Upper lobe of left lung (tissue), 6 donors: ENCODE measurements around the gene BOD1. TPM values are rescaled to one million over a fixed set of nuclear protein-coding genes. Genes with fewer than 3 reads are reported as not detected.

Source experiments
- ATAC-seq, 2 donors: fragments of 200-7000 bp; cut with Tn5 transposase; one replicate each; pipeline ENCODE4 v1.9.1; 2022; ENCODE audit warnings: mild to moderate bottlenecking in 2 of 2, moderate library complexity in 2 of 2; ENCODE audit not compliant: low FRiP score in 2 of 2
- DNase-seq, 2 donors: peaks; one replicate each; pipeline ENCODE4 v3.0.0-alpha.2; 2019 to 2020
- H3K27ac ChIP-seq, 4 donors: fragments of 200-600 bp; sonication (generic); one replicate each; pipeline ENCODE4 v1.5.1; 2016 to 2019
- H3K27me3 ChIP-seq, 4 donors: fragments of 200-600 bp; sonication (generic); one replicate each; pipeline ENCODE4 v1.5.1; 2017 to 2019
- H3K36me3 ChIP-seq, 4 donors: fragments of 200-600 bp; sonication (generic); one replicate each; pipeline ENCODE4 v1.5.1; 2016 to 2019
- H3K4me1 ChIP-seq, 4 donors: fragments of 200-600 bp; sonication (generic); one replicate each; pipeline ENCODE4 v1.5.1; 2018 to 2019
- H3K4me3 ChIP-seq, 4 donors: fragments of 200-600 bp; sonication (generic); one replicate each; pipeline ENCODE4 v1.5.1; 2017 to 2019; ENCODE audit warnings: mild to moderate bottlenecking in 2 of 4, moderate library complexity in 1 of 4
- H3K9me3 ChIP-seq, 4 donors: fragments of 200-600 bp; sonication (generic); one replicate each; pipeline ENCODE4 v1.5.1; 2018 to 2019
- EP300 ChIP-seq, 4 donors: sonication (generic); formaldehyde crosslinking; IDR thresholded peaks; one replicate each; pipeline ENCODE4 v1.5.1; 2017; ENCODE audit warnings: antibody characterized with exemption in 4 of 4, control low read depth in 2 of 4
- POLR2A ChIP-seq, 4 donors: fragments of 450-650 bp; IDR thresholded peaks; one replicate each; pipeline ENCODE4 v1.5.1; 2016 to 2017; ENCODE audit warnings: antibody characterized with exemption in 4 of 4, mild to moderate bottlenecking in 2 of 4
- POLR2AphosphoS5 ChIP-seq, 2 donors: sonication (generic); formaldehyde crosslinking; IDR thresholded peaks; one replicate each; pipeline ENCODE4 v1.5.1; 2017; ENCODE audit warnings: antibody characterized with exemption in 2 of 2
- WGBS, 2 donors: methylation state at CpG; one replicate each; pipeline ENCODE4 v1.1.5; 2017 to 2018; 5-methylcytosine and 5-hydroxymethylcytosine counted together
- total RNA-seq, 6 donors: library from RNA; depleted of rRNA in 4 of 6; stranded (reverse); fragments of >200 nt in 4 of 6; gene quantifications; one replicate each; pipeline versions ENCODE4 v1.1.0 to v1.2.1, GENCODE V29; 2016 to 2021
- TF ChIP-seq, protein P1 (sequence below), 6 experiments: fragments of 450-650 bp in 4 of 6; fragments of 200-600 bp in 2 of 6; sonication (generic) in 2 of 6; IDR thresholded peaks; one replicate each; pipeline ENCODE4 v1.5.1; 2016 to 2019; ENCODE audit warnings: antibody characterized with exemption in 6 of 6
- donor health status: DM: no; HTN: no; CAD: no; lungs with moderate emphysema.
- donor health status: DM: no; HTN: yes; CAD: no; lungs with severe emphysema.

The BOD1 gene
- total RNA-seq, 6 donors from 2014 or later, result 21.6 to 50.2 (median 34.1) TPM

DNA sequence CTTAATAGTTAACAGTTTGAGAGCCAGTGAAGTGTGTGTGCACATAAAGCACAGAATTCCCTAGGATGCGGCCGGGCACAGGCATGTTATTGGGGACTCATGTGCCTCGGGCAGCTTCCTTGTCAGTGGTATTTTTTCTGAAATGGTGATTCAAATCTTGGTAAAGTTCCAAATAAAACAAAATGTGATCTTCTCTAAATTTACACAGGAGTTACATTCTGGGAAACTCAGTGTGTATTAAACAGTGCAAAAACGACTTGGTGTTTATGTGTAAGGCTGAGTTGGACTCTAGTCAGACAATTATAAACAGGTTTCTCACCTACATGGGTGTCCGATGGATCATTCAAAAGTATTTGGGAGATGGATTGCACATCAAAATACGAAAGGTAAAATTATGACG lies 48.9 kb downstream of the BOD1 start:
- peaks cover 0 to under 1% (median 0%) of the 10 kb centered on the region in 4 donors for H3K4me1 ChIP-seq
- TF ChIP-seq EP300 (IDR thresholded peaks at IDR 0.05) (no peak), POLR2A (IDR thresholded peaks at IDR 0.05) (no peak), POLR2AphosphoS5 (IDR thresholded peaks at IDR 0.05) (no peak)
- TF ChIP-seq, protein P1, sequence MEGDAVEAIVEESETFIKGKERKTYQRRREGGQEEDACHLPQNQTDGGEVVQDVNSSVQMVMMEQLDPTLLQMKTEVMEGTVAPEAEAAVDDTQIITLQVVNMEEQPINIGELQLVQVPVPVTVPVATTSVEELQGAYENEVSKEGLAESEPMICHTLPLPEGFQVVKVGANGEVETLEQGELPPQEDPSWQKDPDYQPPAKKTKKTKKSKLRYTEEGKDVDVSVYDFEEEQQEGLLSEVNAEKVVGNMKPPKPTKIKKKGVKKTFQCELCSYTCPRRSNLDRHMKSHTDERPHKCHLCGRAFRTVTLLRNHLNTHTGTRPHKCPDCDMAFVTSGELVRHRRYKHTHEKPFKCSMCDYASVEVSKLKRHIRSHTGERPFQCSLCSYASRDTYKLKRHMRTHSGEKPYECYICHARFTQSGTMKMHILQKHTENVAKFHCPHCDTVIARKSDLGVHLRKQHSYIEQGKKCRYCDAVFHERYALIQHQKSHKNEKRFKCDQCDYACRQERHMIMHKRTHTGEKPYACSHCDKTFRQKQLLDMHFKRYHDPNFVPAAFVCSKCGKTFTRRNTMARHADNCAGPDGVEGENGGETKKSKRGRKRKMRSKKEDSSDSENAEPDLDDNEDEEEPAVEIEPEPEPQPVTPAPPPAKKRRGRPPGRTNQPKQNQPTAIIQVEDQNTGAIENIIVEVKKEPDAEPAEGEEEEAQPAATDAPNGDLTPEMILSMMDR (IDR thresholded peaks at IDR 0.05), result no peak
- WGBS, 2 donors, result 57 to 77% methylated on average over 7 of the region's 7 CpGs
- no peak overlapping the region for H3K4me3 ChIP-seq
- H3K36me3 ChIP-seq, result no peaks in the 10 kb centered on the region
- no peak overlapping the region for H3K27ac ChIP-seq
- H3K27me3 ChIP-seq, result no peaks in the 10 kb centered on the region
- DNase-seq (no peak), ATAC-seq (no peak)
- H3K9me3 ChIP-seq, result peaks cover 0 to 6% (median 2%) of the 10 kb centered on the region in 4 donors

DNA sequence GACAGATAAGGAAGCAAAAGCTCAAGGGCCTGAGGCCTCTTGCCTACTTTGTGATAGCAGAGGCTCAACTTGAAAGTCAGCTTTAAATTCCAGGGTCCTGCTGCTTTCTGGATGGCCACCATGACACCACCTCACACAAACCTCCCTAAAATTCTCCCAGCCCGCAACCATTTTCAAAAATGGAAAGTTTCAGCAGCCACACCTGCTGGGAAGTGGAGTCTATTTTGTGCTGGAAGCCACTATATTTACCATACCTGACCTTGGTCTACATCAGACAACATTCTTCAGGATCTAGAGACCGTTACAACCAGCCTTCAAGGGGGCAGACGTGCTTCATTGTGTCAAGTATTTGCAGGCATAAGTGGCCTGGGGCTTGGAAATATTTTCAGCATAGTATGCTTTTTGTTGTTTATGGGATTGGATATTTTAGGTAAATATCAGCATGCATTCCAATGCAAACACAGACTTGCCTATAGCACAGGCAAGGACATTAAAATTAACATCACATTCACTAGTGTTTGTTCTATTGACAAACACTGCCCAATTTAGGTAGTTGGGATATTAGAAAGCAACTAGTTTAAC lies 50.9 kb downstream of the BOD1 start:
- TF ChIP-seq EP300 (IDR thresholded peaks at IDR 0.05) (no peak), POLR2A (IDR thresholded peaks at IDR 0.05) (no peak), POLR2AphosphoS5 (IDR thresholded peaks at IDR 0.05) (no peak)
- TF ChIP-seq, protein P1 (IDR thresholded peaks at IDR 0.05), result no peak
- WGBS, 2 donors, result 66 to 77% methylated on average over 3 of the region's 3 CpGs
- peaks cover 4 to 6% (median 5%) of the 10 kb centered on the region in 4 donors for H3K9me3 ChIP-seq

GRCh38 chr5:173564106-173564505 lies 52.3 kb downstream of the BOD1 start:
- no peak for ATAC-seq
- Histone ChIP-seq H3K9me3 (peaks cover 5 to 8% (median 6%) of the 10 kb centered on the region in 4 donors), H3K27me3 (no peaks in the 10 kb centered on the region), H3K4me3 (no peak overlapping the region), H3K27ac (no peak overlapping the region), H3K4me1 (no peaks in the 10 kb centered on the region), H3K36me3 (no peaks in the 10 kb centered on the region)
- WGBS, 2 donors, result 46 to 69% methylated on average over 4 of the region's 4 CpGs
- DNase-seq, result no peak
- TF ChIP-seq, protein P1 (IDR thresholded peaks at IDR 0.05), result no peak
- TF ChIP-seq EP300 (IDR thresholded peaks at IDR 0.05), result no peak
- no peak for TF ChIP-seq POLR2A (IDR thresholded peaks at IDR 0.05)
- no peak for TF ChIP-seq POLR2AphosphoS5 (IDR thresholded peaks at IDR 0.05)

More for the DNA sequence above, 50.9 kb downstream of the BOD1 start:
- no peak overlapping the region for H3K4me3 ChIP-seq
- ATAC-seq (no peak), DNase-seq (no peak)
- no peaks in the 10 kb centered on the region for H3K4me1 ChIP-seq
- no peaks in the 10 kb centered on the region for H3K36me3 ChIP-seq
- H3K27ac ChIP-seq, result no peak overlapping the region
- no peaks in the 10 kb centered on the region for H3K27me3 ChIP-seq

- DNase-seq, result no peak
- no peak overlapping the region for H3K4me3 ChIP-seq
- H3K4me1 ChIP-seq, result no peaks in the 10 kb centered on the region
- no peak for ATAC-seq
- no peaks in the 10 kb centered on the region for H3K36me3 ChIP-seq
- TF ChIP-seq, protein P1 (IDR thresholded peaks at IDR 0.05), result no peak
- no peak for TF ChIP-seq POLR2AphosphoS5 (IDR thresholded peaks at IDR 0.05)
- no peak for TF ChIP-seq EP300 (IDR thresholded peaks at IDR 0.05)
- TF ChIP-seq POLR2A (IDR thresholded peaks at IDR 0.05), result no peak
- no peak overlapping the region for H3K27ac ChIP-seq
- H3K27me3 ChIP-seq, result no peaks in the 10 kb centered on the region
- 78 to 82% methylated on average over 6 of the region's 6 CpGs for WGBS, 2 donors
- peaks cover 0 to 8% (median 3%) of the 10 kb centered on the region in 4 donors for H3K9me3 ChIP-seq
Measured at GRCh38 chr5:173563246-173563645, 53.2 kb downstream of the BOD1 start.

- Histone ChIP-seq H3K27me3 (no peaks in the 10 kb centered on the region), H3K9me3 (peaks cover 0 to 8% (median 3%) of the 10 kb centered on the region in 4 donors), H3K4me3 (no peak overlapping the region), H3K27ac (no peak overlapping the region), H3K4me1 (no peaks in the 10 kb centered on the region), H3K36me3 (no peaks in the 10 kb centered on the region)
- 74 to 91% methylated on average over 6 of the region's 6 CpGs for WGBS, 2 donors
- TF ChIP-seq, protein P1 (IDR thresholded peaks at IDR 0.05), result no peak
- TF ChIP-seq EP300 (IDR thresholded peaks at IDR 0.05), result no peak
- TF ChIP-seq POLR2AphosphoS5 (IDR thresholded peaks at IDR 0.05), result no peak
- TF ChIP-seq POLR2A (IDR thresholded peaks at IDR 0.05), result no peak
- ATAC-seq, result no peak
- DNase-seq, result no peak
Measured at GRCh38 chr5:173562451-173562850, 54.0 kb downstream of the BOD1 start.
